Activated effector memory CD4-positive, alpha-beta T cell treated with anti-CD3 and anti-CD28 coated beads, Interleukin-2, amount 50 U/mL, for 16 hours (primary cell): ENCODE data around the gene WDR88.
"Not testable (repeated sequence)": the region's sequence is repeated elsewhere in the genome, so short reads cannot be mapped to it uniquely, and the experiment has no call there.

Experiments
- DNase-seq: peaks from one replicate; pipeline ENCODE4 v3.0.0-alpha.2; 2020

Gene WDR88

GRCh38 chr19:33130433-33130832, 1.5 kb upstream of the WDR88 start:
- no peak for DNase-seq

DNA sequence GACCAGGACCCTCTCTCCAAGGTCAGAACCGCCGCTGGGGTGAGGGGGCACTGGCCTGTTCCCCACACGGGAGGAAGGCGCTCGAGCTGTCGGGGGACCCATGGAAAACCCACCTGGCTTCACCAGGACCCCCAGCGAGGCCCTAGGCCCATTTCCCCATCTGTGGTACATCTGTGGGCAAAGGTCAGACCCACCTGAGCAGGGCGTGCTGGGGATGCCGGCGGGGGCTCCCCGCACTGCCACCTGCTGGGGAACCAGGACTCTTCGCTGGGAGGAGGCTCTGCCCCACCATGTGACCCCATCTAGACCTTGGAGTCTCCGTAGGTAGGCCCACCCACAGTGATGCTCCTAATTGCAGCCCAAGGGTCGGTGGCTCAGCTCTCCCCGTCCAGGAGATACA, 511 bp downstream of the WDR88 start:
- DNase-seq = no peak

- DNase-seq = no peak
These were observed 1.6 kb downstream of the WDR88 start for GRCh38 chr19:33133438-33134031.

GRCh38 chr19:33134571-33135041, 2.7 kb downstream of the WDR88 start:
- DNase-seq = peak; percentile 81

DNA sequence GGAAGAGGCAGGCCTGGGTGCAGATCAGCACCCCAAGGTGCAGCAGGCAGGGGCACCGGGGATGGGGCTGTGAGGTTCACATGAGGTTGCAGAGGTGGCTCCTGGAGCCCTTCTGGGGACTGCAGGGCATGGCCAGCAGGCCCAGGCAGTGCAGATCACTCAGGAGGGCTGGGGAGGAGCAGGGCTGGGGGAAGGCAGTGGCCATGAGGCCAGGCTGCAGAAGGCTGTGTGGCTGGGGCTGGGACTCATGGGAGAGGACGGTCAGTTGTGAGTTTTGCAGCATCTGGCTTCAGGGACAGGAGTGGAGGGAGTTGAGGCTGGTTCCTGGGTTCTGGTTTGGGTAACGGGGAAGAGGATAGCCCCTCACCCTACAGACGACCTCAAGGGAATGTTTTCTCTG, 7.3 kb downstream of the WDR88 start:
- DNase-seq = no peak

- DNase-seq = peak; percentile 84
These were observed 12.0 kb downstream of the WDR88 start for GRCh38 chr19:33143897-33144405.

DNA sequence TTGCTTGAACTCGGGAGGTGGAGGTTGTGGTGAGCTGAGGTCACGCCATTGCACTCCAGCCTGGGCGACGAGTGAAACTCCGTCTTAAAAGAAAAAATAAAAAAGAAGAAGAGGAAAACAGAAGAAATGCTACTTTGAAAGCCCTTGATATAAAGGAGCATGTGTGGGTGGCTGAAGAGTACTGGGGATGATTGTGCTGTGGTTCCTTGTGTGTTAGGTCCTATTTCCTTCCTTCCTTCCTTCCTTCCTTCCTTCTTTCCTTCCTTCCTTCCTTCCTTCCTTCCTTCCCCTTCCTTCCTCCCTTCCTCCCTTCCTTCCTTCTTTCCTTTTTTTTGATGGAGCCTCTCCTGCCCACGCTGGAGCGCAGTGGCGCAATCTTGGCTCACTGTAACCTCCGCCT, 14.3 kb downstream of the WDR88 start:
- no peak for DNase-seq

- no peak for DNase-seq
These were observed 15.6 kb downstream of the WDR88 start for GRCh38 chr19:33147538-33147937.

DNA sequence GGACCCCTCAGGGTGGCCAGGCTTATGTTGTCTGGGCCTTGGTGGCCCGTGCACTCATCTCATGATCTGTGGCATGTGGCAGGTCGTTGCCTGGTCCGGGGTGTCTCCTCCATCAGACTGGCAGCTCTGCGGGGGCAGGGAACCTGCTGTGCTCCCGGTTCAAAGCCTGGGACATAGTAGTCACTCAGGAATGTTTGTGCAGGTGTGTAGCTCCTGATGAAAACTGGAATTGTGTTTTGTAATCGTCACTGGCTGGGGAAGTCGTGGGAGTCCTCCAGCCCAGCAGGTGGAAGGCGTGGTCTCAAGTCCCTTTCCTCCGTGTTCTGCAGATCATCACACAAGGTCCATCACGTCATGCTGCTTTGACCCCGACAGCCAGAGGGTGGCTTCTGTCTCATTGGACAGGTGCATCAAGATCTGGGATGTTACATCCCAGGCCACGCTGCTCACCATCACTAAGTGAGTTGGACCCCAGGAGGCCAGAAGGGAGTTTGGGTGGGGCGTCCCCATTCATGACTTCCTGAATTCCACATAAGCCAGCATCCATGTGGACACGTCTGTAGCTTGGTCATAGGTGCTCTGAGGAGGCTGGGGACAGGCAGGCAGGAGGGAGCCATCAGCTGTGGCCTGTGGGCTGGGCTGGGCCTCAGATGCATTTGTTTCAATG, 19.1 kb downstream of the WDR88 start:
- no peak for DNase-seq

- DNase-seq = no peak
These were observed 20.3 kb downstream of the WDR88 start for GRCh38 chr19:33152176-33152575.

- DNase-seq = not testable (repeated sequence)
These were observed 20.7 kb downstream of the WDR88 start for GRCh38 chr19:33152625-33153024.

GRCh38 chr19:33154313-33154712, 22.4 kb downstream of the WDR88 start:
- DNase-seq = not testable (repeated sequence)

- no peak for DNase-seq
These were observed 24.4 kb downstream of the WDR88 start for GRCh38 chr19:33156334-33156733.

GRCh38 chr19:33157906-33158305, 26.0 kb downstream of the WDR88 start:
- DNase-seq = no peak

GRCh38 chr19:33158365-33158764, 26.5 kb downstream of the WDR88 start:
- DNase-seq = no peak

- DNase-seq = no peak
These were observed 27.2 kb downstream of the WDR88 start for GRCh38 chr19:33159149-33159548.

DNA sequence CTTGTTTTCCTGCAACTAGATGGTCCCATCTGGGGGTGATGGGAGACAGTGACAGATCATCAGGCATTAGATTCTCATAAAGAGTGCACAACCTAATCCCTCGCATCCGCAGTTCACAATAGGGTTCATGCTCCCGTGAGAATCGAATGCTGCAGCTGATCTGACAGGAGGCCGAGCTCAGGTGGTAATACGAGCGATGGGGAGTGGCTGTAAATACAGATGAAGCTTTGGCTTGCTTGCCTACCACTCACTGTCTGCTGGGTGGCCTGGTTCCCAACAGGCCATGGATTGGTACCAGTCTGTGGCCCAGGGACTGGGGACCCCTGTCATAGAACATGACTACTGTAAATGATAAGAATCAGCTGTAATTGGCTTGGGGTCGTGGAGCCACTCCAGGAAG, 28.0 kb downstream of the WDR88 start:
- no peak for DNase-seq

- no peak for DNase-seq
These were observed 29.3 kb downstream of the WDR88 start for GRCh38 chr19:33161201-33161600.

GRCh38 chr19:33163481-33163880, 31.6 kb downstream of the WDR88 start:
- DNase-seq = no peak

GRCh38 chr19:33166037-33166436, 34.1 kb downstream of the WDR88 start:
- DNase-seq = not testable (repeated sequence)

DNA sequence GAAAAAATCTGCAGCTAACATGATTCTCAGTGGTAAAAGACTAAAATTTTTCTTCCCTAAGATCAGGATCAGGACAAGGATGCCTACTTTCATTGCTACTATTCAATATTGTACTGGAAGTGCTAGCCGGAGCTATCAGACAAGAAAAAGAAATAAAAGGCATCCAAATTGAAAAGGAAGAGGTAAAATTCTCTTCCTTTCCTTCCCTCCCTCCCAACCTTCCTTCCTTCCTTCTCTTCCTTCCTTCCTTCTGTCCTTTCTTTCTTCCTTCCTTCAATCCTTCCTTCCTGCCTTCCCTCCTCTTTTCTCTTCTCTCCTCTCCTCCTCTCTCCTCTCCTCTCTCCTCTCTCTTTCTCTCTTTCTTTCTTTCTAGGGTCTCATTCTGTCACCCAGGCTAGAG, 35.5 kb downstream of the WDR88 start:
- no peak for DNase-seq

- no peak for DNase-seq
These were observed 36.6 kb downstream of the WDR88 start for GRCh38 chr19:33168528-33168927.

DNA sequence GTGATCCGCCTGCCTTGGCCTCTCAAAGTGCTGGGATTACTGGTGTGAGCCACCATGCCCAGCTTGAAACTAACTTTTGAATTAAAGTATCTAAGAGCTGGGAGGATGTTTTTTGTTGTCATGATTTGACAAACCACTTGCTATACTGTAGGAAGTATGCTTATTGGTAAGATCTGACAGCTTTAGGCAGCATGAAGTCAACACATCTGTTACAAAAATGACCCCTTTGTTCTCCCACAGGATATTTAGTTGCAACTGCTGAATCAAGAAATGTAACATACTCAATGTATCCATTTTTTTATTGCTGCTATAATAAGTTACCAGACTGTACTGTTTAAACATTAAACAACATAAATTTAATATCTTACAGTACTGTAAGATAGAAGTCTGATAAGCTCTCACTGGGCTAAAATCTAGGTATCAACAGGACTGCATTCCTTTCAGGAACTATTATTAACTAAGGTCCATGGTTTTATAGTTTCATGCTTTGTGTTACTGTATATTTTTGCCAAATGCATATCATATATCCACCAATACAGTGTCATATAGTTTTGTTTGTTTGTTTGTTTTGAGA, 39.4 kb downstream of the WDR88 start:
- DNase-seq = no peak

DNA sequence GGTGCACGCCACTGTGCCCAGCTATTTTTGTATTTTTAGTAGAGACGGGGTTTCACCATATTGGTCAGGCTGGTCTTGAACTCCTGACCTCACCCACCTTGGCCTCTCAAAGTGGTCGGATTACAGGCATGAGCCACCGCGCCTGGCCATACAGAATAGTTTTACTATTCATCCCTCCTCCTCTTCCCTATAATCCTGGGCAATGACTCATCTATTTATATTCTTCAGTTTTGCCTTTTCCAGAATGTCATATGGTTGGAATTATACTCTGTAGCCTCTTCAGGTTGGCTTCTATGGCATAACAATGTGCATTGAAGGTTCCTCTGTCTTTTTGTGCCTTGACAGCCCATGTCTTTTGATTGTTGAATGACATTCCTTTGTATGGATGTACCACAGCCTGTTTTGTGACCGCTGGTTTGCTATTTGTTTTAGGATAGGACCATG, 40.0 kb downstream of the WDR88 start:
- DNase-seq = no peak
